Osteoblast (primary cell): ENCODE results near the gene SLC44A4. TPM values are rescaled to one million over a fixed set of nuclear protein-coding genes. Genes with fewer than 3 reads are reported as not detected.

Experiments
- DNase-seq: peaks from one replicate; pipeline ENCODE4 v3.0.0; 2011; ENCODE audit warnings: low spot score, mixed read lengths; ENCODE audit not compliant: insufficient read length; ENCODE audit errors: missing footprints
- H2AFZ ChIP-seq: 2 replicates; pipeline ENCODE4 v1.6.0; 2011; ENCODE audit warnings: mild to moderate bottlenecking, low read length
- H3K27ac ChIP-seq: 2 replicates; pipeline ENCODE4 v1.5.1; 2011; ENCODE audit warnings: mild to moderate bottlenecking, low read depth, low read length, moderate library complexity
- H3K27me3 ChIP-seq: 2 replicates; pipeline ENCODE4 v1.6.0; 2012; ENCODE audit warnings: mild to moderate bottlenecking, control low read depth, inconsistent platforms, low read length, moderate library complexity; ENCODE audit not compliant: insufficient read depth
- H3K36me3 ChIP-seq: 2 replicates; pipeline ENCODE4 v1.5.1; 2011; ENCODE audit warnings: mild to moderate bottlenecking, low read length, control low read depth, moderate library complexity; ENCODE audit not compliant: insufficient read depth
- H3K4me1 ChIP-seq: 2 replicates; pipeline ENCODE4 v1.5.1; 2011; ENCODE audit warnings: mild to moderate bottlenecking, low read length, control low read depth, moderate library complexity; ENCODE audit not compliant: insufficient read depth
- H3K4me2 ChIP-seq: 2 replicates; pipeline ENCODE4 v1.6.0; 2011; ENCODE audit warnings: mild to moderate bottlenecking, low read length; ENCODE audit not compliant: insufficient read depth
- H3K4me3 ChIP-seq: fragments of 200-600 bp; sonication (generic); 3 replicates; pipeline ENCODE4 v1.5.1; 2012; ENCODE audit warnings: mild to moderate bottlenecking, low read length, inconsistent platforms; ENCODE audit not compliant: insufficient read depth
- H3K79me2 ChIP-seq: 2 replicates; pipeline ENCODE4 v1.6.0; 2012; ENCODE audit warnings: mild to moderate bottlenecking, low read length, control low read depth, inconsistent platforms; ENCODE audit not compliant: insufficient read depth
- H3K9me3 ChIP-seq: 2 replicates; pipeline ENCODE4 v1.5.1; 2011; ENCODE audit warnings: low read depth, low read length, control low read depth
- H4K20me1 ChIP-seq: 2 replicates; pipeline ENCODE4 v1.6.0; 2012; ENCODE audit warnings: mild to moderate bottlenecking, low read length, control low read depth; ENCODE audit not compliant: insufficient read depth
- CTCF ChIP-seq: IDR thresholded peaks from 2 replicates; pipeline ENCODE4 v1.5.1; 2011; ENCODE audit warnings: mild to moderate bottlenecking, low read depth, low read length, moderate library complexity; ENCODE audit errors: extremely low read depth
- total RNA-seq: library from RNA; depleted of rRNA; stranded (reverse); fragments of >200 nt; gene quantifications from 2 replicates; pipeline ENCODE4 v1.2.3, GENCODE V29; 2012

SLC44A4 gene
- total RNA-seq, 1 donor = not detected

DNA sequence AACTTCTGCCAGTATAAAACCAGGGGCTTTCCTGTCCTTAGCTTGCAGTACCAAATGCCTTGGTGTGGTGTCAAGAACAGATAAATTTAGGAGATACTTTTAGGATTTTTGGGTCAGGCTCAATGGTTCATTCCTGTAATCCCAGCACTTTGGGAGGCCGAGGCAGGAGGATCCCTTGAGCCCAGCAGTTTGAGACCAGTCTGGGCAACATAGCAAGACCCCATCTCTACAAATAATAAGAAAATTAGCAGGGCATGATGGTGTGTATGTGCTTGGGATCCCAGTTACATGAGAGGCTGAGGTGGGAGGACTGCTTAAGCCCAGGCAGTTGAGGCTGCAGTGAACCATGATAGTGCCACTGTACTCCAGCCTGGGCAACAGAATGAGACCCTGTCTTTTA is 26.2 kb upstream of the SLC44A4 start:
- Histone ChIP-seq H3K9me3 (no peaks in the 10 kb centered on the region), H3K4me3 (no peak overlapping the region), H4K20me1 (no peaks in the 10 kb centered on the region), H3K27ac (no peak overlapping the region), H3K79me2 (no peaks in the 10 kb centered on the region), H3K4me1 (peaks cover 26% of the 10 kb centered on the region), H3K36me3 (no peaks in the 10 kb centered on the region), H3K27me3 (peaks cover 3% of the 10 kb centered on the region), H2AFZ (no peak overlapping the region), H3K4me2 (no peak overlapping the region)
- no peak for DNase-seq
- TF ChIP-seq CTCF = no peak

- no peaks in the 10 kb centered on the region for H4K20me1 ChIP-seq
- H3K4me1 ChIP-seq = peaks cover 26% of the 10 kb centered on the region
- no peak overlapping the region for H3K4me2 ChIP-seq
- no peaks in the 10 kb centered on the region for H3K79me2 ChIP-seq
- no peak overlapping the region for H3K27ac ChIP-seq
- no peak overlapping the region for H2AFZ ChIP-seq
- DNase-seq = no peak
- peaks cover 3% of the 10 kb centered on the region for H3K27me3 ChIP-seq
- TF ChIP-seq CTCF = no peak
- no peaks in the 10 kb centered on the region for H3K36me3 ChIP-seq
- no peaks in the 10 kb centered on the region for H3K9me3 ChIP-seq
- H3K4me3 ChIP-seq = no peak overlapping the region
These were observed 25.2 kb upstream of the SLC44A4 start for GRCh38 chr6:31903957-31904356.

DNA sequence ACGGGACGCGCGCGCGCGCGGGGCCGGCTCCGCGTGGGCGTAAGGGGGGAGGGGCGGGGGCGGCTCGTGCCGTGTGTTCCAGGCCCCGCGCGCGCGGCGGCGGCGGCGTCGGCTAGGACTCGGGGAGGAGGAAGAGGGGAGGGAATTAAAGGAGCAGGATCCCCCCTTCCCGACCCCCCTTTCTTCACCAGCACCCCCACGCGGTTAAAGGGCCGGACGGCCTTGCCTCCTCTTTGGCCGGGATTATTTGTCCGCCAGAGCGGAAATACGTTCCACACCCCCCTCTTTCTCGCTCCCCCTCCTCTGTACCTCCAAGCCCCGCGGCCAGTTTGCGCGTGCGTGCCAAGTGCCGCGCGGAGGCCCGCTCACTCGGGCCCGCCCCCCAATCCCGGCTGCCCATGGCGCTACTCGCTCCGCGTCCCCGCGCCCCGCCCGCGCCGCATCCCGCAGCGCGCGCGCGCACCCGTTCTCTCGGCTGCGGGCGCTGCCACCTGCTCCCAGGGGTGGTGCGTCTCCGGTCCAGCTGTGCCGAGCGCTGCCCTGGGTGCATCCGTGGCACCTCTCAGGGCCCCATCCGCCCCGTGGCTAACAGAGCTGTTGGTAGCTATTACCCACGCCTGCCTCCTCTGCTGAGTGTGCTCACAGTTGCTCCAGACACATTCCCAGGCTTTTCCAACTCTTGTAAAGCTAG is 23.3 kb upstream of the SLC44A4 start, which contains the start of gene ZBTB12:
Gene ZBTB12 (minus strand): TSS at position 134 of the 691 bp plus-strand sequence. CDS start 781 bp downstream, outside the sequence.
- H2AFZ ChIP-seq = peak within 1 kb of the TSS; percentile 84
- DNase-seq = peak; percentile 98
- peaks cover 3% of the 10 kb centered on the region for H3K27me3 ChIP-seq
- H3K4me2 ChIP-seq = peak within 1 kb of the TSS; percentile 88
- H4K20me1 ChIP-seq = no peaks in the 10 kb centered on the region
- no peaks in the 10 kb centered on the region for H3K9me3 ChIP-seq
- peak within 1 kb of the TSS; percentile 69 for H3K27ac ChIP-seq
- peaks cover 22% of the 10 kb centered on the region for H3K4me1 ChIP-seq
- peaks cover 11% of the 10 kb centered on the region for H3K79me2 ChIP-seq
- TF ChIP-seq CTCF = no peak
- no peaks in the 10 kb centered on the region for H3K36me3 ChIP-seq
- H3K4me3 ChIP-seq = peak within 1 kb of the TSS; percentile 82

DNA sequence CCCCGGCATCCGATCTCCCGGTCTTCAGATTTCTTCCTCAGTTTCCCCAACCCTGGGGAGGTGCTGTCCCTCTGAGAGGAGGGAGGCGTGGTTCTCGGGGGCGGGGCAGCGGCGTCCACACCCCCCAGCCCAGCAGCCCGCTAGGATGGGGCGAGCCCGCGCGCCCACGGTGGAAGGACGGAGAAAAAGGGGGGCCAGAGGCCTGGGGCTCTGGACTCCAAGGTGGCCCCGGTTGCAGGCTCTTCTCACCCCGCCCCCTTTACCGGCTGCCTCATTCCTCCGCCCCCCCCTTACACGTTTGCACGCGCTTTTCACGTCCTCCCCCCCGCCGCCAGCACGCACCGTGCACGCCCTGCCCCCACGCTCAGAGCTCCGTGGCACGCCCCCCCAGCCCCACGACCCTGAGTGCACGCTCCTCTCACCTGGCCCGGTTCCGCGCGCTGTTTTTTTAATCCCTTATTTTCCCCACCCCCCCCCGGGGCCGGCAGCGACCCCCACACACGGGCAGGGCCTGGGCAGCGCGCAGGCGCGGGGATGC is 22.7 kb upstream of the SLC44A4 start:
- H4K20me1 ChIP-seq = no peaks in the 10 kb centered on the region
- peak overlapping the region; percentile 88 for H3K4me2 ChIP-seq
- H3K9me3 ChIP-seq = no peaks in the 10 kb centered on the region
- peak overlapping the region; percentile 82 for H3K4me3 ChIP-seq
- peaks cover 20% of the 10 kb centered on the region for H3K4me1 ChIP-seq
- peaks cover 11% of the 10 kb centered on the region for H3K79me2 ChIP-seq
- TF ChIP-seq CTCF = no peak
- no peak overlapping the region for H3K27ac ChIP-seq
- H3K36me3 ChIP-seq = no peaks in the 10 kb centered on the region
- H2AFZ ChIP-seq = peak overlapping the region; percentile 35
- peaks cover 3% of the 10 kb centered on the region for H3K27me3 ChIP-seq
- DNase-seq = peak; percentile 96
